ENCODE measurements around the gene SMC3. TPM values are rescaled to one million over a fixed set of nuclear protein-coding genes. Genes with fewer than 3 reads are reported as not detected.
"Not testable (repeated sequence)": the region's sequence is repeated elsewhere in the genome, so short reads cannot be mapped to it uniquely, and the experiment has no call there.

Gene SMC3
- total RNA-seq, 2 experiments from 2014 or later, result 81.3 to 86.8 TPM

GRCh38 chr10:110625356-110625894 lies 57.9 kb downstream of the SMC3 start:
- no peak for DNase-seq
- CTCF ChIA-PET, result interaction anchor here (1.1 kb wide), 1 partner anchor 87 kb away, joined by 3 read pairs; no protein-coding TSS in a partner anchor
- Mint-ChIP-seq H3K4me1 (no peaks in the 10 kb centered on the region), H3K4me3 (no peak overlapping the region), H3K27me3 (peaks cover 27% of the 10 kb centered on the region), H3K36me3 (no peaks in the 10 kb centered on the region), H3K9me3 (ENCODE audit: low read depth) (no peaks in the 10 kb centered on the region), H3K27ac (no peak overlapping the region)
- ATAC-seq, result no peak

GRCh38 chr10:110625951-110626855 lies 58.7 kb downstream of the SMC3 start:
- CTCF ChIA-PET, result interaction anchor here (0.9 to 1.0 kb wide), 2 partner anchors 15 to 46 kb away, joined by 3 to 4 read pairs; no protein-coding TSS in a partner anchor
- no peak overlapping the region for H3K4me3 Mint-ChIP-seq
- no peak for DNase-seq
- no peaks in the 10 kb centered on the region for H3K36me3 Mint-ChIP-seq
- peaks cover 27% of the 10 kb centered on the region for H3K27me3 Mint-ChIP-seq
- H3K4me1 Mint-ChIP-seq, result no peaks in the 10 kb centered on the region
- no peak overlapping the region for H3K27ac Mint-ChIP-seq
- no peak for ATAC-seq
- H3K9me3 Mint-ChIP-seq (ENCODE audit: low read depth), result no peaks in the 10 kb centered on the region

GRCh38 chr10:110628161-110628560 lies 60.7 kb downstream of the SMC3 start:
- Mint-ChIP-seq H3K9me3 (ENCODE audit: low read depth) (no peaks in the 10 kb centered on the region), H3K27ac (no peak overlapping the region), H3K27me3 (peaks cover 20% of the 10 kb centered on the region), H3K4me1 (no peaks in the 10 kb centered on the region), H3K36me3 (no peaks in the 10 kb centered on the region), H3K4me3 (no peak overlapping the region)
- CTCF ChIA-PET, result no interaction called here
- ATAC-seq (no peak), DNase-seq (no peak)

- H3K27ac Mint-ChIP-seq, result no peak overlapping the region
- H3K4me1 Mint-ChIP-seq, result no peaks in the 10 kb centered on the region
- H3K9me3 Mint-ChIP-seq (ENCODE audit: low read depth), result no peaks in the 10 kb centered on the region
- no peak for DNase-seq
- ATAC-seq, result no peak
- no peaks in the 10 kb centered on the region for H3K36me3 Mint-ChIP-seq
- peaks cover 13% of the 10 kb centered on the region for H3K27me3 Mint-ChIP-seq
- CTCF ChIA-PET, result no interaction called here
- no peak overlapping the region for H3K4me3 Mint-ChIP-seq
These were observed 62.2 kb downstream of the SMC3 start for GRCh38 chr10:110629680-110630191.

GRCh38 chr10:110631934-110632333 lies 64.4 kb downstream of the SMC3 start:
- ATAC-seq, result no peak
- DNase-seq, result no peak
- Mint-ChIP-seq H3K4me1 (no peaks in the 10 kb centered on the region), H3K36me3 (no peaks in the 10 kb centered on the region), H3K9me3 (ENCODE audit: low read depth) (no peaks in the 10 kb centered on the region), H3K27ac (no peak overlapping the region), H3K4me3 (no peak overlapping the region), H3K27me3 (peaks cover 19% of the 10 kb centered on the region)
- CTCF ChIA-PET, result interaction anchor here (1.5 kb wide), 1 partner anchor 40 kb away, joined by 4 read pairs; no protein-coding TSS in a partner anchor

GRCh38 chr10:110632591-110633215 lies 65.2 kb downstream of the SMC3 start:
- Mint-ChIP-seq H3K36me3 (no peaks in the 10 kb centered on the region), H3K27me3 (peaks cover 17% of the 10 kb centered on the region), H3K4me3 (no peak overlapping the region), H3K4me1 (no peaks in the 10 kb centered on the region), H3K9me3 (ENCODE audit: low read depth) (no peaks in the 10 kb centered on the region), H3K27ac (no peak overlapping the region)
- CTCF ChIA-PET, result no interaction called here
- DNase-seq (no peak), ATAC-seq (no peak)

GRCh38 chr10:110634527-110635209 lies 67.2 kb downstream of the SMC3 start:
- peaks cover 17% of the 10 kb centered on the region for H3K27me3 Mint-ChIP-seq
- no peak overlapping the region for H3K27ac Mint-ChIP-seq
- H3K4me1 Mint-ChIP-seq, result no peaks in the 10 kb centered on the region
- CTCF ChIA-PET, result no interaction called here
- H3K4me3 Mint-ChIP-seq, result no peak overlapping the region
- ATAC-seq, result no peak
- DNase-seq, result no peak
- H3K36me3 Mint-ChIP-seq, result no peaks in the 10 kb centered on the region
- H3K9me3 Mint-ChIP-seq (ENCODE audit: low read depth), result no peaks in the 10 kb centered on the region

- Mint-ChIP-seq H3K9me3 (ENCODE audit: low read depth) (no peaks in the 10 kb centered on the region), H3K4me3 (no peak overlapping the region), H3K27me3 (peaks cover 32% of the 10 kb centered on the region), H3K27ac (no peak overlapping the region), H3K36me3 (no peaks in the 10 kb centered on the region), H3K4me1 (peaks cover 5% of the 10 kb centered on the region)
- CTCF ChIA-PET, result interaction anchor here (1.1 to 1.7 kb wide), 2 partner anchors 26 to 36 kb away, joined by 4 read pairs; no protein-coding TSS in a partner anchor
- ATAC-seq (no peak), DNase-seq (no peak)
These were observed 69.1 kb downstream of the SMC3 start for GRCh38 chr10:110636572-110636931.

GRCh38 chr10:110636932-110637557 lies 69.5 kb downstream of the SMC3 start:
- DNase-seq, result no peak

GRCh38 chr10:110637558-110638053 lies 70.1 kb downstream of the SMC3 start:
- H3K4me3 Mint-ChIP-seq, result no peak overlapping the region
- no peak overlapping the region for H3K27ac Mint-ChIP-seq
- H3K4me1 Mint-ChIP-seq, result peaks cover 11% of the 10 kb centered on the region
- no peaks in the 10 kb centered on the region for H3K36me3 Mint-ChIP-seq
- H3K9me3 Mint-ChIP-seq (ENCODE audit: low read depth), result no peaks in the 10 kb centered on the region
- H3K27me3 Mint-ChIP-seq, result peaks cover 42% of the 10 kb centered on the region
- DNase-seq (no peak), ATAC-seq (no peak)
- CTCF ChIA-PET, result interaction anchor here (1.0 to 1.1 kb wide), 2 partner anchors 27 to 29 kb away, joined by 4 read pairs; no protein-coding TSS in a partner anchor

More at GRCh38 chr10:110636932-110637557, 69.5 kb downstream of the SMC3 start:
- Mint-ChIP-seq H3K4me1 (peaks cover 7% of the 10 kb centered on the region), H3K4me3 (no peak overlapping the region), H3K27ac (no peak overlapping the region), H3K9me3 (ENCODE audit: low read depth) (no peaks in the 10 kb centered on the region), H3K36me3 (no peaks in the 10 kb centered on the region), H3K27me3 (peaks cover 37% of the 10 kb centered on the region)
- CTCF ChIA-PET, result interaction anchor here (1.0 to 1.7 kb wide), 3 partner anchors 27 to 35 kb away, joined by 4 read pairs; no protein-coding TSS in a partner anchor
- ATAC-seq, result no peak

GRCh38 chr10:110638319-110638718 lies 70.8 kb downstream of the SMC3 start:
- no peak overlapping the region for H3K4me3 Mint-ChIP-seq
- DNase-seq, result no peak
- H3K9me3 Mint-ChIP-seq (ENCODE audit: low read depth), result no peaks in the 10 kb centered on the region
- CTCF ChIA-PET, result no interaction called here
- peaks cover 15% of the 10 kb centered on the region for H3K4me1 Mint-ChIP-seq
- peaks cover 50% of the 10 kb centered on the region for H3K27me3 Mint-ChIP-seq
- H3K27ac Mint-ChIP-seq, result no peak overlapping the region
- no peaks in the 10 kb centered on the region for H3K36me3 Mint-ChIP-seq
- ATAC-seq, result no peak

- H3K9me3 Mint-ChIP-seq (ENCODE audit: low read depth); ATAC-seq; H3K27ac Mint-ChIP-seq; H3K4me3 Mint-ChIP-seq; H3K36me3 Mint-ChIP-seq; DNase-seq; CTCF ChIA-PET: not testable (repeated sequence)
- H3K4me1 Mint-ChIP-seq, result peaks cover 16% of the 10 kb centered on the region
- H3K27me3 Mint-ChIP-seq, result peaks cover 52% of the 10 kb centered on the region
These were observed 71.6 kb downstream of the SMC3 start for GRCh38 chr10:110639046-110639445.
